GM12864 (cell line): Measurements from ENCODE around the gene CRACDL.

Source experiments
- DNase-seq: peaks from one replicate; pipeline ENCODE4 v3.0.0-alpha.2; 2011; ENCODE audit warnings: low read depth
- H3K4me3 ChIP-seq: 2 replicates; pipeline ENCODE4 v1.5.1; 2011; ENCODE audit warnings: mild to moderate bottlenecking, low read depth, low read length, control low read depth
- TF ChIP-seq, protein P1 (sequence below): IDR thresholded peaks from 2 replicates; pipeline ENCODE4 v1.5.1; 2011; ENCODE audit warnings: low read depth, mild to moderate bottlenecking, moderate library complexity, low read length, control low read depth, inconsistent platforms; ENCODE audit errors: missing control alignments

The CRACDL gene

DNA sequence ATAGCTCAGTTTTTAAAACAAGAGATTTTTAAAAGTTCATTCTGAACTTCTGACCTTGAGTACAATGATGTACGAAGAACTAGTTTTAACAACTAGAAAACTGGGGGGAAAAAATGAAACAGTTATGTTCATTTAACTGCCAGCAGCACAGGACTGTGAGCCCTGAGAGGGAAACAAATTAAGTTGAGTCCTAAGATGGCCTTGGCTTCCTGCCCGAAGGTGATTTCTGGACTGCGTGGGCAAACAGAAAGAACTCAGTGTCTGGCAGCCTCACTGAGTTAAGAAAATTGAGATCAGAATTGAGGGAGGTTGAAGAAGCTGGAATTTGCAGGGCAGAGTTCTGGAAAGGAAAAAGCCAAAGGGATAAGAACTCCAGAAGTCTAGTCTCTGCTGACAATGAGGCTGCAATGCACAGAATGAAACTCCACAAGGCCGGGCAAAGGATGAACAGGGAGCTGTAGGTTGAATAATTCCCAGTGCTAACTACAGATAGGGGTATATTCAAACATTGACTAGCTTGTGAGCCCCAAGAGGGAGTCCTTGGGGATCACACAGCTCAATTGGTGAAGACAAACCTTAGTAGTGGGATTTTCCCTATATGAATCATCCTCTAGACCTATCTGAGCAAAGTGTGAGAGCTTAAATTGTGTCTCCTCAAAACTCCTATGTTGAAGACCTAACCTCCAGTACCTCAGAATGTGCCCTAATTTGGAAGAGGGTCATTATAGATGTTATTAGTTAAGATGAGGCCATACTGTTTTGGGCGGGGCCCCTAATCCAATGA, 13.1 kb upstream of the CRACDL start:
- TF ChIP-seq, protein P1, sequence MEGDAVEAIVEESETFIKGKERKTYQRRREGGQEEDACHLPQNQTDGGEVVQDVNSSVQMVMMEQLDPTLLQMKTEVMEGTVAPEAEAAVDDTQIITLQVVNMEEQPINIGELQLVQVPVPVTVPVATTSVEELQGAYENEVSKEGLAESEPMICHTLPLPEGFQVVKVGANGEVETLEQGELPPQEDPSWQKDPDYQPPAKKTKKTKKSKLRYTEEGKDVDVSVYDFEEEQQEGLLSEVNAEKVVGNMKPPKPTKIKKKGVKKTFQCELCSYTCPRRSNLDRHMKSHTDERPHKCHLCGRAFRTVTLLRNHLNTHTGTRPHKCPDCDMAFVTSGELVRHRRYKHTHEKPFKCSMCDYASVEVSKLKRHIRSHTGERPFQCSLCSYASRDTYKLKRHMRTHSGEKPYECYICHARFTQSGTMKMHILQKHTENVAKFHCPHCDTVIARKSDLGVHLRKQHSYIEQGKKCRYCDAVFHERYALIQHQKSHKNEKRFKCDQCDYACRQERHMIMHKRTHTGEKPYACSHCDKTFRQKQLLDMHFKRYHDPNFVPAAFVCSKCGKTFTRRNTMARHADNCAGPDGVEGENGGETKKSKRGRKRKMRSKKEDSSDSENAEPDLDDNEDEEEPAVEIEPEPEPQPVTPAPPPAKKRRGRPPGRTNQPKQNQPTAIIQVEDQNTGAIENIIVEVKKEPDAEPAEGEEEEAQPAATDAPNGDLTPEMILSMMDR = no peak
- H3K4me3 ChIP-seq = no peak overlapping the region
- DNase-seq = no peak

DNA sequence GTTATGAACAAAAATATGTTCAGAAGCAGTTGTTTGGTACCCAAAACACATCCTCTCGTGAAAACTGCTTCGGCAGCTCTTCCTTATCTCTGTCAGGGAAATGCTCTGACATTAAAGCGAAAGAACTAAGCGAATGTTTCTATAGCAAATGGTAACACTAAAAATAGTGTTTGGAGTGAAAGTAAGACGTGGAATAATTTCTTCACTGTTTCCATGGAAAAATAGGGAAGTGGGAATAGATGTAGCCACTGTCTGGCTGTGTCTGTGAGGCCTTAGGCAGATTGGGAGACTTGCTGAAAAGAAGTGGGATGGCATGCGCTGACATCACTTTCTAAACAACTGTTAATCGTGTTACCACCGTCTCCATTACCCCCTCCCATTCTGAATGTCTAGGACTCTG, 11.5 kb upstream of the CRACDL start:
- TF ChIP-seq, protein P1 = no peak

DNA sequence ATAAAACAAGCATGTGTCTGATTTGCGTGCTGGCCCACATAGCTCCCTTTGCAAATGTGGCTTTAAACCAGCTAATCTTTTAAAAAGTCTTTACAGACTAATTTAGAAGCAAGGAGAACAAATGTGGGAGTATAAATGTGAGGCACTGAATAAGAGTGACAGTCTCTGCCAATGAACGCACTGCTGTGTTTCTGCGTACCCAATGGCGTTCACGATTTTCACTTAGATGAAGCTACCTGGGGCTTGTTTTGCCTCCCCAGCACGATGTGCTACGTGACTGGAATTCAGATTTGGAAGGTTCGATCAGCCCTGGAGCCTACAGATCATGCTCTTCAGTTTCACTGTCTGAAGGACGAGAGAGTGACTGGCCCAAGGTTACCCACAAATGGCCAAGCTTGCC, 10.8 kb upstream of the CRACDL start:
- no peak for DNase-seq
- TF ChIP-seq, protein P1 = no peak
- no peak overlapping the region for H3K4me3 ChIP-seq

More for the DNA sequence above, 11.5 kb upstream of the CRACDL start:
- no peak overlapping the region for H3K4me3 ChIP-seq
- no peak for DNase-seq

DNA sequence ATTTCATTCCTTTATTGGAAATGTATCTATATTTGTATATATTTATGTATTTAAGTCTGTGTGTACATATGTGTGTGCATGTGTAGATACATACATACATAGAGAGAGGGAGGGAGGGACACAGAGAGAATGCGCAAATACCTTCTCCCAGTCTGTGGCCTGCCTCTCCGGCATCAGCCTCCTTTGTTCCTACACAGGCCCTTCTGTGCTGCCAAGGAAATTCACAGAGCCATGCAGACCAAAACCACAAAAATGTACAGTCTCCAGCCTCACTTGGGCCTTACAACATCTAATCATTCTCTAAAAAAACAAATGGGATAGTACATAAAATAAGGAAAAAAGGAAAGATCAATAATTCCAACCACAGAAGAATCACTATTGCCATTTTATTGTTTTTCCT, 8.8 kb upstream of the CRACDL start:
- DNase-seq = no peak
- no peak overlapping the region for H3K4me3 ChIP-seq
- TF ChIP-seq, protein P1 = no peak

DNA sequence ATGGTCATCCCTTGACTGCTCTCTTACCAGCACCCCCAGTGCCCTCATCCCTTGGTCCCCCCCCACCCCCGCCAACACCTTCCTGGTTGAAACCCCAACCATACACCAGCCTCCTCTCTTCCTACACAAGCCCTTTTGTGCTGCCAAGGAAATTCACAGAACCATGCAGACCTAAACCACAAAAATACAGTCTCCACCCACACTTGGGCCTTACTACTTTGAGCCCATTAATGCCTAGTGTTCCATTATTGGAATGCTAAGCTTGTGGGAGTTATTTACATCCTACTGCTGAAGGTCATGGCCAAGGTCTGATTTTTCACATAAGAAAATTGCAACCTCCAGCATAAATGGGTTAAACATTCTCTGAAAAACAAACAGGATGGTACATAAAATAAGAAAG, 4.1 kb upstream of the CRACDL start:
- DNase-seq = no peak
- H3K4me3 ChIP-seq = no peak overlapping the region
- TF ChIP-seq, protein P1 = no peak

DNA sequence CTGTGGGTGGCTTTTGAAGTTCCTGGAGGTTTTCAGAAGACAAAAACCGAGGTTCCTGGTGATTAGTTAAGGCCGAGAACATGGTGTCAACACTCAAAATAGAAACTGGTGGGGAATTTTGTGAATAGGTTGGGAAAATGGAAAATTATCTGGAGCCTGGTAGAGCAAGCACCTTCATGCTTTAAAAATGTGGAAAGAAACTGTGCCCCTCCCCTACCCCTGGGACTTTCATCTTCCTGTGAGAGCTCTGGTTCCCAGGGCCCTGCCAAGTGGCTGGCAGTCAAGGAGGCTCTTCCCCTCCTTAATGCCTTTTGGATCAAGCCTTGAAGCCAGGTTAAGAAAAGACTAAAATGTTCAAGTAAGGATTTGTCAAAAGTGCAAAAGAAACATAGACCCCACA, 1.9 kb upstream of the CRACDL start:
- H3K4me3 ChIP-seq = no peak overlapping the region
- no peak for DNase-seq
- TF ChIP-seq, protein P1 = no peak
